HG03280 (cell line): ENCODE measurements around the gene GOLGA6L7.
"Not testable (repeated sequence)": the region's sequence is repeated elsewhere in the genome, so short reads cannot be mapped to it uniquely, and the experiment has no call there.

Source experiments
- ATAC-seq: cut with Tn5 transposase; IDR thresholded peaks from one replicate; pipeline ENCODE4 v1.9.1; 2021; ENCODE audit warnings: mild to moderate bottlenecking, moderate library complexity; ENCODE audit not compliant: unreplicated experiment

Gene GOLGA6L7

DNA sequence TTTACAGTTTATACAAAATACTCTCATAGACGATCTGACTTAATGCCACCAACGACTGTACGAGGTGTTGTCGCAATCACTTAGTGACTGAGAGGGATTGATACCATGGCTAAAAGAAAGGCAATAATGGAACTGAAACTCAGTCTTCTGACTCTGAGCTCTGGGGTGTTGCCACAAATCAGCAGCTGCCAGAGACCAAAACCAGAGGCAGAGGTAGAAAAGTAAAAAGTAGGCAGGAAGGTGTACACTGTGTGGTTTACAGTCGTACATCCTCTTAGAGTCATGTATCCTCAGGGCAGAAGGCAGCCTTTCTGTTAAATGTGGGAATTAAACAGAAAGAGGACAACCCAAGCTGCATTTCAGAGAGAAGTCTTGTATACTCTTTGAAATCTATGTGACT is 1.2 kb downstream of the GOLGA6L7 start:
- ATAC-seq, result not testable (repeated sequence)

DNA sequence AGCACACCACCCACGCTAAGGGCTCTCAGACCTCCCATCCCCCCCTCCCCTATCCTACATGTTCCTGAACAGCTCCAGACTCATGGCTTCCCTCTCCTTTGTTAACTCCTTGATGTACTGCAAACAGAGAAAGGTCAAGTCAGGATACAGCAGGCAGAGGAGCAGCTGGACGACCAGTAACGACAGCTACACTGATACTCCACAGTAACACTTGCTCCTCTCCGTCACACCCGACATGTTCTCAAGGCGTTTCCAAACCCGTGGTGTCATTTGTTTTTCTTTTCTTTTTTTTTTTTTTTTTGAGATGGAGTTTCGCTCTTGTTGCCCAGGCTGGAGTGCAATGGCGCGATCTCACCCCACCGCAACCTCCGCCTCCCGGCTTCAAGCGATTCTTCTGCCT is 4.3 kb downstream of the GOLGA6L7 start:
- not testable (repeated sequence) for ATAC-seq

DNA sequence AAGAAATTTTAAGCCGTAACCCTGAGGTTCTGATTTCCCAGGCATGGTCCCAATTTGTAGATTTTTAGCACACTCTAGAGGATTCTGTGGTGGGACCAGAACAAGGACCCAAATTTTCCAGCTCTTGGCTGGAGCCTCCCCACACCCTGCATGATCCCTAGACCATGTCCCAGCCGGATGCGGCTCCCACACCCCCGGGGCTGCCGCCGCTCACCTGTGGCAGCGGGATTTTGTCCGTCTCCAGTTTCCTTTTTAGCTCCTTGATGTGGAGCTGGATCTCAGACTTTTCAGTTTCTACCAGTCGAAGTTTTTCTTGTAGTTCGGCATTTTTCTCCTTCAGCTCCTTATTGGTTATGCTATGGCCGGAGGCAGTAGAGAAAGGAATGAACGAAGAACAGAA is 4.9 kb downstream of the GOLGA6L7 start:
- ATAC-seq, result not testable (repeated sequence)

DNA sequence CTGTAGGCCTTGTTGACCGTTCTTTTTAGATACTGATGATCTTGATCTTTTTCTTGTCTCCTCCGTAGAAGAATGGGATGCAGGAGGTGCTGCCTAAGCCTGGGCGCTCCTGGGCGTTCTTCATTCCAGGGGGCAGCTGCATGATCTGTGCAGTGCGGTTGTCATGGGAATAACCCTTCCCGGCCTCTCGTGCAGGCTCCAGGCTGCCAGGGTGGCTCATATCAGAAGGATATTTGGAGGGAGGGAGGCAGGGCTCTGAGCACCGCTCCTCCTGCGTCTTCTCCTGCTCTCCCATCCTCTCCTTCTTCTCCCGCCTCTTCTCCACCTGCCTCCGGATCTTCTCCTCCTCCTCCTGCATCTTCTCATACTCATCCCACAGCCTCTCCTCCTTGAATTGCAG is 6.2 kb downstream of the GOLGA6L7 start:
- not testable (repeated sequence) for ATAC-seq

DNA sequence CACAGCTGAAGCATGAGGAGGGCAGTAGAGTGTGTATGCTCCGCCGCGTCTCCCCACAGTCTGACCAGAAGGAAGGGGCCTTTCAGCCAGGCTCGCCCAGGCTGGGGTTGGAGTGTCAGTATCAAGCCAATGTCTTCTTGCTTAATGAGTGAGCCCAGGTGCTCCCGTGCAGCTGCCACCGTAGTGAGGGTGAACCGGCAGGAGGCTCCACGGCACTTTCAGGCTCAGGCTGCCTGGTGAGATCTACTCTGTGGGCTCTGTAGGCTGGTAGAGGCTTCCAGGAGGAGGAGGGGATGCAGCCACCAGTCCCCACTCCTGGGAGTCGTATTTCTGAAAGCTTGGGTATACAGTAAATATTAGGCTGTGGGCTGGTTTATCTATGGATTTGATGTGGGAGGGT is 8.2 kb downstream of the GOLGA6L7 start:
- not testable (repeated sequence) for ATAC-seq

DNA sequence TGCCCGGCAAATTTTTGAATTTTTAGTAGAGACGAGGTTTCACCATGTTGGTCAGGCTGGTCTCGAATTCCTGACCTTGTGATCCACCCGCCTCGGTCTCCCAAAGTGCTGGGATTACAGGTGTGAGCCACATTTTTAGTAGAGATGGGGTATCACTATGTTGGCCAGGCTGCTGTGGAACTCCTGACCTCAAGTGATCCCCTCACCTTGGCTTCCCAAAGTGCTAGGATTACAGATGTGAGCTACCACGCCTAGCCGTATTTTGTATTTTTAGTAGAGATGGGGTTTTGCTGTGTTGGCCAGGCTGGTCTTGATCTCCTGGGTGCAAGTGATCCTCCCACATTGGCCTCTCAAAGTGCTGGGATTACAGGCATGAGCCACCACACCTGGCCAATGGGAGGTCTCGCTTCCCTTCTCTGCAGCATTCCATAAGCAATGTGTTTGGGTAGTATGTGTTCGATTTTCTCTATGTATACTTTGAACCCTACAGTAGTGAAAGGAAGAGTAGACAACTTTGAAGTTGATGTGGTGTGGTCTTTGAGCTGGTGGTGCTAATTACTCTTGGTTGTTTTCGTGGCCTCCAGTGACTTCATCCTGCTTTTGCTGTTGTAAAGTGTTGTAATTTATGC is 13.4 kb downstream of the GOLGA6L7 start:
- not testable (repeated sequence) for ATAC-seq

DNA sequence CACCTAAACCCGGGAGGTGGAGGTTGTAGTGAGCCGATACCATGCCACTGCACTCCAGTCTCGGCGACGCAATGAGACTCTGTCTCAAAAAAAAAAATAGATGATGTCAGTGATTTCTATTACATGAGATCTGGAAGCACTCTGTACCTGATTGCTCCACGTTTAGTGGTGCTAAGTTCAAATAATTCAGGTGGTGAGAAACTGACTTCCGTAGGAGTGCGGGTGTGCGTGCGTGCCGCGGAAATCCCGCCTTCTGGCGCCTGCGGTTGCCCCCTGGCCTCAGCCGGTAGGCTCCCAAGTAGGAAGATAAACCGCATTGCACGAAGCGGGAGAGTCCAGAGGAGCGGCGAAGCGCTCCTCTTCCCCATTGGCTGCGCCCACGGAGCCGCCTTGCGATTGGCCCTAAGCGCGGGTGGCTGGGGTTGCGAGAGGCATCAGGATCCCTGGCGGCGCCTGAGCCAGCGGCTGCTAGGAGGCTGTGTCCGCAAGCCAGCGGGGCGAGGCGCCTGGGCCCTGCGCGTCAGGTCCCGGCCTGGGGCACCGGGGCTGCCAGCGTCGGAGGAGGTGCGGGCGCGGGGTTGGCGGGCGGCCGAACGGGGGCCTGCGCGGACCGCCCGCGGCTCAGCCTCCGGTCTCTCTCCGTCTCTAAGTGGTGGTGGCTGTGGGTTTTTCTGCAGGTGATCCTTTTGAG is 16.4 kb downstream of the GOLGA6L7 start:
- not testable (repeated sequence) for ATAC-seq

DNA sequence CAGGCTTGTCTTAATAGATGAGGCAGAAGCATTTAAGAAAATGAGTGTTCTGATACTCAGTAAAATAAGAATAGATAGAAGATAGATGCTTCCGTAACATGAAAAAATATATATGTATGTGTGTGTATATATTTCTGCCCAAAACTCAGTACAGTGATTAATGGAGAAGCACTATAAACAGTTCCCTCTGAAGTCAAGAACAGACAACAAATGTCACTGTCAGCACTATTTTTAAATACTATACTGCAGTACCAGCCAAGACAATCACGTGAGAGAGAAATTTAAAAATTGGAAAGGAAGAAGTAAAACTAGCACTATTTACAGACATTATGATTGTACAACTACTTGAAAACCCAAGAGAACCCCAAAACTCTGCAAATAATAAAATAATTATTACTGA is 27.0 kb downstream of the GOLGA6L7 start:
- not testable (repeated sequence) for ATAC-seq

DNA sequence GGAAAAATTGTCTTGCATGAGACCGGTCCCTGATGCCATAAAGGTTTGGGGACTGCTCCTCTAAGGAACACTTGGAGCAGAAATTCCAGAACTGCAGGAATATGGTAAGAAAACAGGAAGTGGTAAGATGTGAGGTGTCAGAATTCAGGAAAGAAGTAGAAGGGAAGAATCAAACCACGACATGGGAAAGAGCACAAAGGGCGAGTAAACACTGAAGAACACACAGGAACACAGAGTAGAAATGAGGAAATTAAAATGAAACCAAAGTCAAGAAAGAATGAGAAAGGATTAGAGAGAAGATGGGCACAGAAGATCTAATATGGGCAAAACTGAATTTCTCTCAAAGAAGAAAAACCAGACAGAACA is 28.5 kb downstream of the GOLGA6L7 start:
- ATAC-seq, result not testable (repeated sequence)

DNA sequence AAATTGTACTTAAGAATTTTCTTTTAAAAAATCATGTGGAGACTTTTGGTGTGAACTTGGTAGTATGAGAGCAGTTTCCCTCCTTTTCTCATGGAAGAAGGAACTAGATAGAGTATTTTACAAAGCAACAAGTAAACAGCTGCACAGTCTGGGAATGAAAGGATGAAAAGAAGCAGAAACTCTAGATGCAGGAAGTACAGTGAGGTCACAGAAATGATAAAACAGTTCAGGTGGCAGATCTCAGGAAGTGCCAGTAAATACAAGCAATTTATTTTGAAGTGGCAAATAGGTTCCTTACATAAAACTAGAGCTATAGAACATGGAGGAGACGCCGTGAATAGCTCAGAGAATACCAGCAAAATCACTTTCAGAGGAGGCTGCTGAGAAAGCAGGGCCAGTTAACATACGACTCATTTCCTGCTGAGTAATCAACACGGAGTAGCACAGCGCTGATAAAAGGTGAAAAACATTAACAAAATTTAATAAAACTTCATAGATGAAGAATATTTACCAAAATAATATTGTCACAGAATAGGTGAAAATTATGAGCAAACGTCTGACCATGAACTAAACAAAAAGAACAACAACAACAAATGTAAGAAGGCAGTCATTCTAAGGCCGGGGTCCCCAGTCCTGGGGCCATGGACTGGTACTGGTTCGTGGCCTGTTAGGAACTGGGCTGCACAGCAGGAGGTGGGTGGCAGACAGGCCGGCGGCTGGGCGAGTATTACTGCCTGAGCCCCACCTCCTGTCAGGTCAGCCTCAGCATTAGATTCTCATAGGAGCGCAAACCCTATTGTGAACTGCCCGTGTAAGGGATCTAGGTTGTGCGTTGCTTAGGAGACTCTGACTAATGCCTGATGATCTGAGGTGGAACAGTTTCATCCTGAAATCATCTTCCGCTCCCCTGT is 29.2 kb downstream of the GOLGA6L7 start:
- not testable (repeated sequence) for ATAC-seq

DNA sequence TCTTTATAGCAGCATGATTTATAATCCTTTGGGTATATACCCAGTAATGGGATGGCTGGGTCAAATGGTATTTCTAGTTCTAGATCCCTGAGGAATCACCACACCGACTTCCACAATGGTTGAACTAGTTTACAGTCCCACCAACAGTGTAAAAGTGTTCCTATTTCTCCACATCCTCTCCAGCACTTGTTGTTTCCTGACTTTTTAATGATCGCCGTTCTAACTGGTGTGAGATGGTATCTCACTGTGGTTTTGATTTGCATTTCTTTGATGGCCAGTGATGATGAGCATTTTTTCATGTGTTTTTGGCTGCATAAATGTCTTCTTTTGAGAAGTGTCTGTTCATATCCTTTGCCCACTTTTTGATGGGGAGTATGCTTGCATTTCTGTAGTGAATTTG is 30.3 kb downstream of the GOLGA6L7 start:
- ATAC-seq, result not testable (repeated sequence)

DNA sequence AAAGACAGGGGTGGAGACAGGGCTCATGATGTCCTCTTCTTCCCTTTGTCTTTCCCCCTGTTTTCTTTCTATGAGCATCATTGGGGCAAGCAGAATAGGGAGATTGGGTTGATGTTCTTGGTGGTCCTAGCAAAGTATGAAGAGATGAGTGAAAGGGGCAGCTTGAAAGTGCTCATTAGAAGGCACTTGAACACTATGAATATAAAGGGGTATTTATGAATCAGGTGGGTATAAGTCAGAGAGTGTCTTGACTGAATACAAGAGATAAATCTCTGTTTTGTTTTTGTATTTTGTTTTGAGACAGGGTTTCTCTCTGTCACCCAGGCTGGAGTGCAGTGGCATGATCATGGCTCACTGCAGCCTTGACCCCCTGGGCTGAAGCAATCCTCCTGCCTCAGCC is 34.4 kb downstream of the GOLGA6L7 start:
- ATAC-seq, result not testable (repeated sequence)

DNA sequence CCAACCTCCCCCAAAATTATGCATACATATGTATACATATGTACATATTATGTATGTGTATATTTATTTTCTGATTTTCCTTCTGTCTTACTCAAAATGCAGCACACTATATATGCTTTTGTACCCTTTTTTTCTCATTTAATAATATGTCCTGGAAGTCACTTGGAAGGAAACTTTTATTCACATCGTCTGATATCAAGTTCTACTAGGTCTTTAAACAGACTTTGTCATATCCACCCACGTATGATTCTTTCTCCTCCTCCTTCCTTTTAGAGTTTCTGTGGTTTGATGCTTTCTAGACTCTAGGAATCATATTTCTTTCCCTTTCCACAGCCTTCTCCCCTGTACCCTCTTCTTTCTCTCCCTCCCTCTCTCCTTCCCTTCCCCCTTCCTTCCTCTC is 35.1 kb downstream of the GOLGA6L7 start:
- not testable (repeated sequence) for ATAC-seq

DNA sequence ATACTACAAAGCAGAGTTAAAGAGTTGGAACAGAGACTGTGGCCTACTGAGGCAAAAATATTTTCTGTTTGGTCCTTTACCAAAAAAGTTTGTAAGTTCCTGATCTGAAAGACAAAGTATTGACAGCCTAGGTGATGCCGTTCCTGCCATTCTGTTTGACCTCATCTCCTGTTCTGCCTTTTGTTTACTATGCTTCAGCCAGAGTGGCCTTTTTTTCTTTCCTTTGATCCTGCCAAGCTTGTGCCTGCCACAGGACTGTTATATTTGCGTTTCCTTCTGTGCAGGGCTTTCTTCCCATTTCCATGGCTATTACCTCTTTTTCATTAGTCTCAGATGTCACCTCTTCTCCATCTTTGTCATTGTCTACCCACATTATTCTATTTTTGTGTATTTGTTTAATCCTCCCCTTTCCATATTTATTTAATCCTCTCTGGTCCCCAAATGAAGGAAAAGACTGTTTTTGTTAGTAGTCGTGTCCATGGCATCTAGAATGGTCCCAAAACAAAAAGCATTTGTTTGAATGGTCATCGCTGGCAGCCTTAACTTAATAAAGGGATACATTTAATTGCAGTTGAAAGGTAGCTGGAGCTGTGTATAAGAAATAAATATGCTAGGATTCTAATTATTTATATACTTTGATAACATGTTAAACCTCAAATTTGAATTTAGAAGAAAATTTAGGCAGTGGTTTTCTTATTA is 36.4 kb downstream of the GOLGA6L7 start:
- ATAC-seq, result not testable (repeated sequence)

DNA sequence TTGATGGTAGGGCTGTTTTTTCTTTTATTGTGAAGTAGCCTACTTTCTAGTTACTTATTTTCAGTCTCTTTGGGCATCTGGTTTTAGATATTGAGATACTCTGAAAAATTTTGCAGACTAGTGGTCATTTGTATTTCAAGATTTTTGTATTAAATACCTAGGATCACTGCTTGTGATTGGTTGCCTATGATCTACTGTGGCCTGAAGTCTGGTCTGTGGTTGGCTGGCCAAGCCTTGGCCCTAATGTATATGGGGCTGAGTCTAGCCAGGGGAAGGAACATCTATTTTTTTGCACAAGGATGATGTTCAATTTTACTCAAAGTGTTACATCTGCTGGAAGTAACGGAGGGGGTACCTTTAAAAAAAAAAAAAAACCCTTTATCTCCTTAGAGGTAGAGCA is 38.0 kb downstream of the GOLGA6L7 start:
- not testable (repeated sequence) for ATAC-seq

DNA sequence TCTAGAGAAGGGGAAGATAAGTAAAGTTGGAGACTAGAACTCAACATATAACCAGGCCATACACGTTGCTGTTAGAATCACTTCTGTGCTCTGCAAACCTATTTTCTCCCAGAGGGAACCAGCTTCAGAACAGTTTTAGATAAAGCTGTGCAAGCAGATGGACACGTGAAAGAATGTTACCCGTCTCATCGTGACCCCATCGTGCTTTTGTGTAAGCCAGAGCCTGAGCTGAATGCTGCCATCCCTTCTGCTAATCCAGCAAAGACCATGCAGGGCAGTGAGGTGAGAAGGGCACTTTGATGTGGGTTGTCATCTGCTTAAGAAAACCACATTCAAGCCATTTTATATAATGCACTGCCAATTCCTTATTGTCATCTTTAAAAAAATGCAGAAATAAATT is 40.3 kb downstream of the GOLGA6L7 start:
- ATAC-seq, result not testable (repeated sequence)

DNA sequence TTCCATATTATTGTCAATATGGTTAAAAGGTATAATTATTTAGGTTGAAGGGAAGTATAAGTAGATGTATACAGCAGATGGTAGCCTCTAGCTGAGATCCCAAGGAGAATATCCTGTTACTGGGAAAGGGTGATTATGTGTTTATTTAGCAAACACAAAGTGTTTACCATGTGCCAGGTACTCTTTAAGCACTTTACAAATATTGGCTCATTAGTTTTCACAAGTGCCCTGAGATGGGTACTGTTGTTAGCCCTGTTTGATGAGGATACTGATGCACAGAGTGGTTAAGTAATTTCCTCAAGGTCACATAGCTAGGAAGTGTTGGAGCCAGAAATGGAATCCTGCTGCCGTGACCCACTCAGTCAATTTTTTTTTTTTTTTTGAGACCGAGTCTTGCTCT is 48.1 kb downstream of the GOLGA6L7 start:
- not testable (repeated sequence) for ATAC-seq

DNA sequence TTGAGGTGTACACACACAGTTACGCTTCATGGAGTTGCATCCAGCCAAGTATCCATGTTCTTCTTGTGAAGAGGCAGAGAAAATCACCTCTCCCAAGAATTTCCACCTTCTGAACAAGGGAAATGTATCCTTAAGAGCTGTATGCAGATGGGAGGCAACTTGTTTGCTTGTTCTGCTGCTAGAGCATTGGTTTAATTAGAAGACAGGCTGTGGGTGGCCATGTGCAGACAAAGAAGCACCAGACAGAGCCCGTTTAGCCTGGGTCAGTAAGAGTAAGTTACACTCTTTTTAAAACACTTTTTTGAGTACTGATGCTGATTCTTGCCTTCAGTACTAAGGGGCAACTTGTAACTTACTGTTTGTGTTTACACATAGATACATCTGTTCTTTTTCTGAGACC is 50.2 kb downstream of the GOLGA6L7 start:
- not testable (repeated sequence) for ATAC-seq

DNA sequence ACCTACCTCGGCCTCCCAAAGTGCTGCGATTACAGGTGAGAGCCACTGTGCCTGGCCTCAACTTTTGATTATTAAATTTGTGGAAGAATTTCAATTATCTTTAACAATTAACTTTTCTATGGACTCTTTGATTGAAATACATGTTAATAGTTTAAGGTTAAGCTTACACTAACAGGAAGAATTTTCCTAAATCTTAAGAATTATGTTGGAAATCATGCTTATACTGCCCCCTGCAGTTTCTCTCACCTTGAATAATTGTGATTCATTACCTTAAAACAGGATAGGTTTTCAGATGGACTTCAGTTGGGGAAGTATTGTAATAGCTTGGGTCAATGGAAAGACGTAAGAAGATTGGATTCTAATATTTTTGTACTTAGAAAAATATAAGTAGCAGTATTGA is 54.2 kb downstream of the GOLGA6L7 start:
- ATAC-seq, result not testable (repeated sequence)
